Right lobe of liver (tissue), 4 donors: ENCODE results near the gene RGMB.

Source experiments
- POLR2A ChIP-seq: fragments of 450-650 bp; IDR thresholded peaks from one replicate; pipeline ENCODE4 v1.6.1; 2017; ENCODE audit warnings: antibody characterized with exemption, mild to moderate bottlenecking
- TF ChIP-seq, protein P1 (sequence below), 4 donors: fragments of 200-600 bp in 3 of 4; fragments of 450-650 bp in 1 of 4; IDR thresholded peaks; one replicate each; pipeline versions ENCODE4 v1.5.1 to v1.8.0; 2016 to 2022; ENCODE audit warnings: antibody characterized with exemption in 4 of 4, mild to moderate bottlenecking in 2 of 4
- donor health status: DM: no; HTN: no; CAD: no.
- donor health status: DM: no; HTN: no; CAD: no.
- donor health status: DM: no; HTN: yes; CAD: no.

DNA sequence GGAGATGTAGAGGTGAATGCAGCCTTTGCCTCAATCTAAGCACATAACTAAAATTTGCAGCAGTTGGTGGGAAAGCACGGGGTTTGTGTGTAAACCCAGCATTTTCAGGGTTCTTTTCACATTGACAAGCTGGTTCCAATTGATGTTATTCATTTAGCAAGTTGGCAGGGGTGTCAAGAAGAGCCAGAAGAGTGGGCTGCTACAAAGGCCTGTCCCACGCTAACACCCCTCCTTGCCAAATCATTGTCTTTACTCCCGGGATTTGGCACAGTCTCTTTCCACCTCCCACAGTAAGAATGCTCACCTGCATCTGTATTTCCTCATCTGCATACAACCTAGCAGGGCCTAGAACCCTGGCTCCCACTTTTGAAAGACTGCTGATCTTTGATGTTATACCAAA lies 11.8 kb downstream of the RGMB start:
- TF ChIP-seq, protein P1, sequence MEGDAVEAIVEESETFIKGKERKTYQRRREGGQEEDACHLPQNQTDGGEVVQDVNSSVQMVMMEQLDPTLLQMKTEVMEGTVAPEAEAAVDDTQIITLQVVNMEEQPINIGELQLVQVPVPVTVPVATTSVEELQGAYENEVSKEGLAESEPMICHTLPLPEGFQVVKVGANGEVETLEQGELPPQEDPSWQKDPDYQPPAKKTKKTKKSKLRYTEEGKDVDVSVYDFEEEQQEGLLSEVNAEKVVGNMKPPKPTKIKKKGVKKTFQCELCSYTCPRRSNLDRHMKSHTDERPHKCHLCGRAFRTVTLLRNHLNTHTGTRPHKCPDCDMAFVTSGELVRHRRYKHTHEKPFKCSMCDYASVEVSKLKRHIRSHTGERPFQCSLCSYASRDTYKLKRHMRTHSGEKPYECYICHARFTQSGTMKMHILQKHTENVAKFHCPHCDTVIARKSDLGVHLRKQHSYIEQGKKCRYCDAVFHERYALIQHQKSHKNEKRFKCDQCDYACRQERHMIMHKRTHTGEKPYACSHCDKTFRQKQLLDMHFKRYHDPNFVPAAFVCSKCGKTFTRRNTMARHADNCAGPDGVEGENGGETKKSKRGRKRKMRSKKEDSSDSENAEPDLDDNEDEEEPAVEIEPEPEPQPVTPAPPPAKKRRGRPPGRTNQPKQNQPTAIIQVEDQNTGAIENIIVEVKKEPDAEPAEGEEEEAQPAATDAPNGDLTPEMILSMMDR (IDR thresholded peaks at IDR 0.05), result no peak
- TF ChIP-seq POLR2A, result no peak
